ENCODE data around the gene LRRC8B. TPM values are rescaled to one million over a fixed set of nuclear protein-coding genes. Genes with fewer than 3 reads are reported as not detected.
A peak's percentile ranks its signal among the peaks of the same experiment; 100 is the strongest.

LRRC8B gene
- total RNA-seq, 1 experiment from 2014 or later, result 24.2 TPM

DNA sequence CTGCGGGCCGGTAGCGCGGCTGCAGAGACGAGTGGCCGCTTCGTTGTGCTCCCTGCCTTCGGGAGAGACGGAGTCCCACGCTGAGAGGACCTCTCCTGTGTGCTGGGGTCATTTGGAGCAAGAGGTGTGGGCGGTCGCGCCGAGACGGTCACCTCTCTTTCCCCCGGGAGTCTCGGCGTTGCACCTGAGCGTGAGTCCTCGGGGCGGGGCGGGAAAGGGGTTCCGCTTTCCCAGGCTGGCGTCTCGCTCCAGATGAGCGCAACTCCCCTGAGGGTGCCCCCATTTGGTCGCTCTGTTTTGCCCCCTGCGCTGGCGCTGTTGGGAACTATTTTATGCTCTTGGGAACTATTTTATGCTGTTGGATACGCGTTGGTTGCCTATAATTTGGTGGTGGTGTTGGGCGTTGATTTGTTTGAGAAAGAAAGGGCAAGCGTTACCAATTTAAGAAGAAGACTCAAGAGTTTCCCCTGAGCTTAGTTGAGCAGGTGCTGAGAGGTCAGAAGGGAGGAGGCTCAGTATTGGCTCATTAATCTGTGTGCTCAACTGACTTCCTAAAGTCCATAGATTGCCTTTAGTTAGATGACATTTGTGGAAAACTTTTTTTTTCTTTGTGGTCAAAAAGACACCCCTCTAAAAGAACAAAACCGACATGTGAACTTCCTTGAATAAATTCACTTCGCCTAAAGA lies 683 bp downstream of the LRRC8B start (continued):
- TF ChIP-seq, protein P1, sequence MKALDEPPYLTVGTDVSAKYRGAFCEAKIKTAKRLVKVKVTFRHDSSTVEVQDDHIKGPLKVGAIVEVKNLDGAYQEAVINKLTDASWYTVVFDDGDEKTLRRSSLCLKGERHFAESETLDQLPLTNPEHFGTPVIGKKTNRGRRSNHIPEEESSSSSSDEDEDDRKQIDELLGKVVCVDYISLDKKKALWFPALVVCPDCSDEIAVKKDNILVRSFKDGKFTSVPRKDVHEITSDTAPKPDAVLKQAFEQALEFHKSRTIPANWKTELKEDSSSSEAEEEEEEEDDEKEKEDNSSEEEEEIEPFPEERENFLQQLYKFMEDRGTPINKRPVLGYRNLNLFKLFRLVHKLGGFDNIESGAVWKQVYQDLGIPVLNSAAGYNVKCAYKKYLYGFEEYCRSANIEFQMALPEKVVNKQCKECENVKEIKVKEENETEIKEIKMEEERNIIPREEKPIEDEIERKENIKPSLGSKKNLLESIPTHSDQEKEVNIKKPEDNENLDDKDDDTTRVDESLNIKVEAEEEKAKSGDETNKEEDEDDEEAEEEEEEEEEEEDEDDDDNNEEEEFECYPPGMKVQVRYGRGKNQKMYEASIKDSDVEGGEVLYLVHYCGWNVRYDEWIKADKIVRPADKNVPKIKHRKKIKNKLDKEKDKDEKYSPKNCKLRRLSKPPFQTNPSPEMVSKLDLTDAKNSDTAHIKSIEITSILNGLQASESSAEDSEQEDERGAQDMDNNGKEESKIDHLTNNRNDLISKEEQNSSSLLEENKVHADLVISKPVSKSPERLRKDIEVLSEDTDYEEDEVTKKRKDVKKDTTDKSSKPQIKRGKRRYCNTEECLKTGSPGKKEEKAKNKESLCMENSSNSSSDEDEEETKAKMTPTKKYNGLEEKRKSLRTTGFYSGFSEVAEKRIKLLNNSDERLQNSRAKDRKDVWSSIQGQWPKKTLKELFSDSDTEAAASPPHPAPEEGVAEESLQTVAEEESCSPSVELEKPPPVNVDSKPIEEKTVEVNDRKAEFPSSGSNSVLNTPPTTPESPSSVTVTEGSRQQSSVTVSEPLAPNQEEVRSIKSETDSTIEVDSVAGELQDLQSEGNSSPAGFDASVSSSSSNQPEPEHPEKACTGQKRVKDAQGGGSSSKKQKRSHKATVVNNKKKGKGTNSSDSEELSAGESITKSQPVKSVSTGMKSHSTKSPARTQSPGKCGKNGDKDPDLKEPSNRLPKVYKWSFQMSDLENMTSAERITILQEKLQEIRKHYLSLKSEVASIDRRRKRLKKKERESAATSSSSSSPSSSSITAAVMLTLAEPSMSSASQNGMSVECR (CRISPR knock-in tag; IDR thresholded peaks at IDR 0.05; ENCODE audit: borderline replicate concordance), result peak; percentile 84; the same call in 1 of the 2 replicates

DNA sequence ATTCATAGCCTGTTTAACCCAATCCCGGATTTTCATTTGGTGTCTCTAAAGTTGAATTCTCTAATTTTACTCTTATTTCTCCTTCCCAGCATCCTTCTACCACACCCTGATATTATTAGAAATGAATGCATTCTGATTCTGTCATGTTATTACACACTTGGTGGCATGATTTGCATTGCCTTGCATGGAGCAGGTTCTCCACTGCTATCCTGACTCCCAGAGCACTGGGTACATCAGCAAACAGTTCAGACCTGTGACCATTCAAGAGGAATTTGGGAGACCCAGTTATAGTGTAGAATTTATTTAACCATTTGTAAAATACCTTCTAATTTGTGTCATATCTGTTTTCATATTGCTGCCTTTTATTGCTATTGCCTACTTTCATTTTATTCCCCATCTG lies 2.6 kb downstream of the LRRC8B start:
- TF ChIP-seq ZNF671 (CRISPR knock-in tag; IDR thresholded peaks at IDR 0.05), result no peak
- TF ChIP-seq RORB (CRISPR knock-in tag; IDR thresholded peaks at IDR 0.05), result no peak
- TF ChIP-seq ZNF416 (CRISPR knock-in tag; IDR thresholded peaks at IDR 0.05), result no peak
- TF ChIP-seq, protein P2, sequence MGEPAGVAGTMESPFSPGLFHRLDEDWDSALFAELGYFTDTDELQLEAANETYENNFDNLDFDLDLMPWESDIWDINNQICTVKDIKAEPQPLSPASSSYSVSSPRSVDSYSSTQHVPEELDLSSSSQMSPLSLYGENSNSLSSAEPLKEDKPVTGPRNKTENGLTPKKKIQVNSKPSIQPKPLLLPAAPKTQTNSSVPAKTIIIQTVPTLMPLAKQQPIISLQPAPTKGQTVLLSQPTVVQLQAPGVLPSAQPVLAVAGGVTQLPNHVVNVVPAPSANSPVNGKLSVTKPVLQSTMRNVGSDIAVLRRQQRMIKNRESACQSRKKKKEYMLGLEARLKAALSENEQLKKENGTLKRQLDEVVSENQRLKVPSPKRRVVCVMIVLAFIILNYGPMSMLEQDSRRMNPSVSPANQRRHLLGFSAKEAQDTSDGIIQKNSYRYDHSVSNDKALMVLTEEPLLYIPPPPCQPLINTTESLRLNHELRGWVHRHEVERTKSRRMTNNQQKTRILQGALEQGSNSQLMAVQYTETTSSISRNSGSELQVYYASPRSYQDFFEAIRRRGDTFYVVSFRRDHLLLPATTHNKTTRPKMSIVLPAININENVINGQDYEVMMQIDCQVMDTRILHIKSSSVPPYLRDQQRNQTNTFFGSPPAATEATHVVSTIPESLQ (CRISPR knock-in tag; IDR thresholded peaks at IDR 0.05), result no peak
- TF ChIP-seq TEAD1 (CRISPR knock-in tag; IDR thresholded peaks at IDR 0.05), result no peak
- no peak for TF ChIP-seq SP1 (CRISPR knock-in tag; conservative IDR thresholded peaks at IDR 0.05)
- TF ChIP-seq ZMAT4 (CRISPR knock-in tag; IDR thresholded peaks at IDR 0.05), result no peak
- TF ChIP-seq JAZF1 (CRISPR knock-in tag; IDR thresholded peaks at IDR 0.05), result no peak
- no peak for TF ChIP-seq NR1H2 (CRISPR knock-in tag; IDR thresholded peaks at IDR 0.05)
- no peak for TF ChIP-seq ELF4 (CRISPR knock-in tag; IDR thresholded peaks at IDR 0.05; ENCODE audit: low read depth)
- TF ChIP-seq, protein P3, sequence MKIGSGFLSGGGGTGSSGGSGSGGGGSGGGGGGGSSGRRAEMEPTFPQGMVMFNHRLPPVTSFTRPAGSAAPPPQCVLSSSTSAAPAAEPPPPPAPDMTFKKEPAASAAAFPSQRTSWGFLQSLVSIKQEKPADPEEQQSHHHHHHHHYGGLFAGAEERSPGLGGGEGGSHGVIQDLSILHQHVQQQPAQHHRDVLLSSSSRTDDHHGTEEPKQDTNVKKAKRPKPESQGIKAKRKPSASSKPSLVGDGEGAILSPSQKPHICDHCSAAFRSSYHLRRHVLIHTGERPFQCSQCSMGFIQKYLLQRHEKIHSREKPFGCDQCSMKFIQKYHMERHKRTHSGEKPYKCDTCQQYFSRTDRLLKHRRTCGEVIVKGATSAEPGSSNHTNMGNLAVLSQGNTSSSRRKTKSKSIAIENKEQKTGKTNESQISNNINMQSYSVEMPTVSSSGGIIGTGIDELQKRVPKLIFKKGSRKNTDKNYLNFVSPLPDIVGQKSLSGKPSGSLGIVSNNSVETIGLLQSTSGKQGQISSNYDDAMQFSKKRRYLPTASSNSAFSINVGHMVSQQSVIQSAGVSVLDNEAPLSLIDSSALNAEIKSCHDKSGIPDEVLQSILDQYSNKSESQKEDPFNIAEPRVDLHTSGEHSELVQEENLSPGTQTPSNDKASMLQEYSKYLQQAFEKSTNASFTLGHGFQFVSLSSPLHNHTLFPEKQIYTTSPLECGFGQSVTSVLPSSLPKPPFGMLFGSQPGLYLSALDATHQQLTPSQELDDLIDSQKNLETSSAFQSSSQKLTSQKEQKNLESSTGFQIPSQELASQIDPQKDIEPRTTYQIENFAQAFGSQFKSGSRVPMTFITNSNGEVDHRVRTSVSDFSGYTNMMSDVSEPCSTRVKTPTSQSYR (CRISPR knock-in tag; IDR thresholded peaks at IDR 0.05), result no peak
- no peak for TF ChIP-seq ZNF121 (CRISPR knock-in tag; IDR thresholded peaks at IDR 0.05)
- no peak for TF ChIP-seq ZNF423 (CRISPR knock-in tag; IDR thresholded peaks at IDR 0.05)
- TF ChIP-seq, protein P4, sequence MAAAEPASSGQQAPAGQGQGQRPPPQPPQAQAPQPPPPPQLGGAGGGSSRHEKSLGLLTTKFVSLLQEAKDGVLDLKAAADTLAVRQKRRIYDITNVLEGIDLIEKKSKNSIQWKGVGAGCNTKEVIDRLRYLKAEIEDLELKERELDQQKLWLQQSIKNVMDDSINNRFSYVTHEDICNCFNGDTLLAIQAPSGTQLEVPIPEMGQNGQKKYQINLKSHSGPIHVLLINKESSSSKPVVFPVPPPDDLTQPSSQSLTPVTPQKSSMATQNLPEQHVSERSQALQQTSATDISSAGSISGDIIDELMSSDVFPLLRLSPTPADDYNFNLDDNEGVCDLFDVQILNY (CRISPR knock-in tag; IDR thresholded peaks at IDR 0.05), result no peak
- TF ChIP-seq, protein P5, sequence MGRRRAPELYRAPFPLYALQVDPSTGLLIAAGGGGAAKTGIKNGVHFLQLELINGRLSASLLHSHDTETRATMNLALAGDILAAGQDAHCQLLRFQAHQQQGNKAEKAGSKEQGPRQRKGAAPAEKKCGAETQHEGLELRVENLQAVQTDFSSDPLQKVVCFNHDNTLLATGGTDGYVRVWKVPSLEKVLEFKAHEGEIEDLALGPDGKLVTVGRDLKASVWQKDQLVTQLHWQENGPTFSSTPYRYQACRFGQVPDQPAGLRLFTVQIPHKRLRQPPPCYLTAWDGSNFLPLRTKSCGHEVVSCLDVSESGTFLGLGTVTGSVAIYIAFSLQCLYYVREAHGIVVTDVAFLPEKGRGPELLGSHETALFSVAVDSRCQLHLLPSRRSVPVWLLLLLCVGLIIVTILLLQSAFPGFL (CRISPR knock-in tag; IDR thresholded peaks at IDR 0.05; ENCODE audit: borderline replicate concordance), result no peak
- TF ChIP-seq, protein P6, sequence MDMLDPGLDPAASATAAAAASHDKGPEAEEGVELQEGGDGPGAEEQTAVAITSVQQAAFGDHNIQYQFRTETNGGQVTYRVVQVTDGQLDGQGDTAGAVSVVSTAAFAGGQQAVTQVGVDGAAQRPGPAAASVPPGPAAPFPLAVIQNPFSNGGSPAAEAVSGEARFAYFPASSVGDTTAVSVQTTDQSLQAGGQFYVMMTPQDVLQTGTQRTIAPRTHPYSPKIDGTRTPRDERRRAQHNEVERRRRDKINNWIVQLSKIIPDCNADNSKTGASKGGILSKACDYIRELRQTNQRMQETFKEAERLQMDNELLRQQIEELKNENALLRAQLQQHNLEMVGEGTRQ (CRISPR knock-in tag; IDR thresholded peaks at IDR 0.05), result no peak
- TF ChIP-seq TCF7 (CRISPR knock-in tag; IDR thresholded peaks at IDR 0.05; ENCODE audit: low read depth), result no peak
- TF ChIP-seq FOXJ3 (CRISPR knock-in tag; IDR thresholded peaks at IDR 0.05; ENCODE audit: borderline replicate concordance), result no peak
- ATAC-seq, result no peak
- Mint-ChIP-seq H3K36me3 (peaks cover 5% of the 10 kb centered on the region; the same call in 1 of the 2 replicates), H3K4me3 (no peak overlapping the region), H3K9me3 (peaks cover 6% of the 10 kb centered on the region), H3K27me3 (ENCODE audit: low read depth) (no peaks in the 10 kb centered on the region), H3K4me1 (peaks cover 48% of the 10 kb centered on the region), H3K27ac (no peak overlapping the region)
- DNase-seq (ENCODE audit: low spot score), result no peak
- CTCF ChIA-PET, result no interaction called here
- POLR2A ChIA-PET, result no interaction called here

All from WTC11 (cell line).